Activated CD8-positive, alpha-beta memory T cell treated with anti-CD3 and anti-CD28 coated beads, Interleukin-2, amount 50 U/mL, for 24 hours (primary cell): ENCODE data around the gene METTL3.
"Not testable (repeated sequence)": the region's sequence is repeated elsewhere in the genome, so short reads cannot be mapped to it uniquely, and the experiment has no call there.

ENCODE experiments used
- DNase-seq: peaks from one replicate; pipeline ENCODE4 v3.0.0-alpha.2; 2020; ENCODE audit errors: extremely low read depth

METTL3 gene

GRCh38 chr14:21510735-21511657 lies at the start of gene METTL3:
METTL3 (minus strand) TSS chr14:21511340; CDS start chr14:21511223, 117 bp downstream.
- DNase-seq, result peak; percentile 88

DNA sequence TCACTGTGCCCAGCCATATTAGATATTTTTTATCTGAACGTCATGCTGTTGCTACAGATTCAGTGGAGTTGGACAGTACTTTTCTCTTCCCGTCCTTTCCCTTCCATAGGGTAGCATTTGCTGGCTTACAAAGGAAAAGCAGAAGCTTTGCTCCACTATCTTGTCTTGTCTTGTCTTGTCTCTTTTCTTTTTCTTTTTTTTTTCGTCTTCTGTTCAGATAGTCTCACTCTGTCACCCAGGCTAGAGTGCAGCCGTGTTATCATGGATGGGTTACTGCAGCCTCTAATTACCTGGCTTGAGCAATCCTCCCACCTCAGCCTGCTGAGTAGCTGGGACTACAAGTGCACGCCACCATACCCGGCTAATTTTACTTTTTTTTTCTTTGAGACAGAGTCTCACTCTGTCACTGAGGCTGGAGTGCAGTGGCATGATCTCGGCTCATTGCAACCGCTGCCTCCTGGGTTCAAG lies 47.6 kb upstream of the METTL3 start:
- no peak for DNase-seq

DNA sequence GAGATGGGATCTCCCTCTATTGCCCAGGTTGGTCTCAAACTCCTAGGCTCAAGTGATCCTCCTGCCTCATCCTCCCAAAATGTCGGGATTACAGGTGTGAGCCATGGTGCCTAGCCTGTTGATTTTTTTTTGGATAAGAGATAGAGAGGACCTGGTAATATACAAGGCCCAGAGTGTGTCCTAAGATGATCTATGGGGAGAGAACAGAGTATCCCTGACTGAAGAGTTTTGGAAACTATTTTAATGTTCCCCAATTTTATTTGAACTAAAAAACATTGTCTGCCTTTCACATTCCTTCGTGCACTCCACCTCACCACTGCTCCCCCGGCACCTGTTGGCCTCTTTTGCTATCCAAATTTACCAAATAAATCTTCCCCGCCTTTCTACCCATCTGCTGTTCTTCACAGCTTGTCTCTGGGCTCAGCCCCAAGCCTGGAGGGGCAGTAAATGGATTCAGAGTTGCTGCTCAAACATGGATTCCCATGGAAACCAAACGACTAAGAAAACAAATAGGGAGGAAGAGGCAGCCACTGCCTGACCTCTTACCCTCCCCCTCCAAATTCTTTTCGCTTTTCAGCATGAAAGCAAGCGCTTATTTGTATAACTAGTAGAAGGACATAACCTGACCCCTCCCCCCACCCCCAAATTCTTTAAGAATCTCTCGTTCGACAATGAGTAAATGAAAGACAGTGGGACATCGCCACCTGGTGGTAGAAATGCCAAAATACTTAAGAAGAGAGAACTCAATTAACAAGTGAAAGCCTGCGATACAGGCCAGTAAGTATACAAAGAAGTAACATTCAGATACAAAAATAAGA lies 46.2 kb upstream of the METTL3 start:
- DNase-seq, result peak; percentile 48

DNA sequence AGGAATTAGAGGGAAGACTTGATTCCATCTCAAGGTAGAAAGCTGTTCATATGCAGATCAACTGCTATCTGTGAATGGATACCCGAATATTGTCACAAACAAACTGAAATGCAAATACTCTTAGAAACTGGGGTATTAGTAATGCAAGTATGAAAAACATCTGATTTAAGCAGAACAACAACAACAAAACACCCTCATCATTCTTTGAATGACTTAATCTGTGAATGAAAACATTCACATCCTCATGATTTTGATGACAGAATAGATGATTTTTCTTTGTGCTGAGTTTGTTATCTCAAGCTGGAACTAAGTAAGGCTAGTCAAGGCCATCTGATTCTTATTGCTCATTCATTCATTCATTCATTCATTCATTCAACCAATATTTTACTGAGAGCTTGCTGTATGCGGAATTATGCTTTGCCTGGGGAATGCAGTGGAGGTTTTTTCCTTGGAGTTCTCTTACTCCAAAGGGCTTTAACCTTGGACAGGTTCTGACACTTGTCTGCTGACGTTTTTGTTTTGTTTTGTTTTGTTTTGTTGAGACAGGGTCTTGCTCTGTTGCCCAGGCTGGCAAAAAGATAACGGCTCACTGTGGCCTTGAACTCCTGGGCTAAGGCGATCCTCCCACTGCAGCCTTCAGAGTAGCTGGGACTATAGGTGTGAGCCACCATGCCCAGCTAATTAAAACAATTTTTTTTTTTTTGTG lies 45.4 kb upstream of the METTL3 start:
- no peak for DNase-seq

GRCh38 chr14:21553266-21553665 lies 42.1 kb upstream of the METTL3 start:
- no peak for DNase-seq

DNA sequence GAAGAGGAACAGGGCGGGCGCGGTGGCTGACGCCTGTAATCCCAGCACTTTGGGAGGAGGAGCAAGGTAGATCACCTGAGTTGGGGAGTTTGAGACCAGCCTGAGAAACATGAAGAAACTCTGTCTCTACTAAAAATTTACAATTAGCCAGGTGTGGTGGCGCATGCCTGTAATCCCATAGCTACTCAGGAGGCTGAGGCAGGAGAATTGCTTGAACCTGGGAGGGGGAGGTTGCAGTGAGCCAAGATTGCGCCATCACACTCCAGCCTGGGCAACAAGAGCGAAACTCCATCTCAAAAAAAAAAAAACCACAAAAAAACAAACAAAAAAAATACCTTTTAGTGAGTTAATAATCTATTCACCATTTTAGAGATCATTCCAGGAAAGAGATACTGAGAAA lies 33.4 kb upstream of the METTL3 start:
- not testable (repeated sequence) for DNase-seq

- no peak for DNase-seq
Observed at GRCh38 chr14:21543963-21544362, 32.8 kb upstream of the METTL3 start.

- DNase-seq, result no peak
Observed at GRCh38 chr14:21543521-21543960, 32.4 kb upstream of the METTL3 start.

- DNase-seq, result no peak
Observed at GRCh38 chr14:21541413-21542074, 30.4 kb upstream of the METTL3 start.

GRCh38 chr14:21539189-21539940 lies 28.2 kb upstream of the METTL3 start:
- no peak for DNase-seq

DNA sequence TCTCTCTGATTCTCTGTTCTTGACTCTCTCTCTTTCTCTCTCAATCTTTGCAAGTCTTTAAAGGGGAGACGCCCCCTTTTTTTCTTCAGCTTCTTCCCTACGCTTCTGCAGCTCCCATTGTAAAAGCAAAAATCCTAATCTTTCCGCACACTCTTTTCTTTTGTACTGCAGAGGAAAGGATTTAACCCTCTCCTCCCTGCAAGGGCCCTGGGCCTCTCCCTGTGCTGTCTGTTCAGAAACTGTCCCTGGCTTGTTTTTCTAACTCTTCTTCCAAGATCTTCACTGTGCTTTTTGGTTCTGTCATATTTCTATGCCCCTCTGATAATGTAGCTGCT lies 25.9 kb upstream of the METTL3 start:
- no peak for DNase-seq

GRCh38 chr14:21536418-21537089 lies 25.4 kb upstream of the METTL3 start:
- DNase-seq, result no peak

DNA sequence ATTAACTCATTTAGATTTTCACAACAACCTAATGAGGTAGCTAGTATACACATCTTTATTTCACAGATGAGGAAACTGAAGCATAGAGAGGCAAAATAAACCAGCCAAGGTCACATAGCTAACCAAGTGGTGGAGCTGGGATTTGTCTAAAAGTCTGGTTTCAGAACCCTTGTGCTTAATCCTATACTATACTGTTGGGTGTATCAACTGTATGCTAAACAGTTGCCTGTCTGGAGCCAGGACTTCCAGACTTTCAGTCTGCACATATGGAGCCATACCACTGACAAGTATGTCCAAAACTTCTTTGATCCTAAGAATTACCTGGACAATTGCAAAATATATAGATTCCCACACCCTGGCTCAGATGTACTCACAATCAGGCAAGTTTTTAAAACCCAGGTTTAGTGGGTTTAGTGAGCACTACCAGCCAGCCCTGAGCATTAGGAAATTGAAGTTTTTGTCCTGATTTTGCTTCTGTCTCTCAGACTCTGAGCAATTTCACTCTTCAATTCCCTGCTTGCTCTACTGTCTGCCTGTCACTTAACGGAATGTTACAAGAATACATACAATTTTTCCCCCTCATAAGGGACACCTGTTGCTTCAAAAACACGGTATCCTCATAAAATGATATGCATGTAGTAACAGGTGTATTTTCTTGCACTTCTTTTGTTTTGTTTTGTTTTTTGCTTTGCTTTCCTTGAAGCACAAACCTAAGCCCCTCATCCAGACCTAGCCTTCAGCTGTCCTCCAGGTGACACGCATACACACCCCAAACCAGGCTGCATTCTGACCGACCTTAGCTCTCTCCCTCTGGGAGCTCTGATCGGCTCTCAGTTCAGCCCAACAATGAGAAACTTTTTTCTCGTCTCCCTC lies 24.6 kb upstream of the METTL3 start:
- DNase-seq, result no peak

GRCh38 chr14:21534576-21534975 lies 23.4 kb upstream of the METTL3 start:
- DNase-seq, result no peak

DNA sequence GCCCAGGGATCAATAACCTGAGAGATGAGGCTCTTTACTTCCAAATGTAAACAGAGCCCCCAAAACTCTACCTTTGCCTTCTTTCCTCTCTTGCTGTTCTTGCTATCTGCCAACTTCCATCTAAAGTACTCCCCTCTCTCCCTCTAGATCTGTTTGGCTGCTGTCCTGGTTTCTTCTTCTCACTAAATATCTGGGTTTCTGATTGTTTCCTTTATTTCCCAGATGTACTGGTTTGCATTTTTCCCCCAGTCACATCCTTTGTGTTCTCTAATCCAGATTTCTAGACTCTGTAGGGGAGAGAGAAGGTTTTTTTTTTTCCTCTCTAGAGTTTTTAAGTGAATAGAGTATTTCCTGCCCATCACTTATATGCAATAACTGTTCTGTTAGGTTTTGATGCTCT lies 22.2 kb upstream of the METTL3 start:
- DNase-seq, result no peak

DNA sequence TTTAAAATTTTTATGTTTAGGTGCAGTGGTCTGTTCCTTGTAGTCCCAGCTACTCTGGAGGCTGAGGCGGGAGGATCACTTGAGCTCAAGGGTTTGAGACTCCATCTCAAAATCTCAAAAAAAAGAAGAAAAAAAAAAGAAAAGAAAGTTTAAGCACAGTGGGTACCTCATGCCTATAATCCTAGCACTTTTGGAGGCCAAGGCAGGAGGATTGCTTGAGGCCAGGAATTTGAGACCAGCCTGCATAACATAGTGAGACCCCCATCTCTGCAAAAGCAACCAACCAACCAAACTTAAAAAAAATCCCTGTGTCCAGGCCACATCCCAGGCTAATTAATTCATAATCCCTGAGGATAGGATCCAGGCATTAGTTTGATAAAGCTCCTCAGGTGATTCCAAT lies 18.4 kb upstream of the METTL3 start:
- DNase-seq, result no peak

GRCh38 chr14:21528381-21529348 lies 17.5 kb upstream of the METTL3 start:
- DNase-seq, result no peak

GRCh38 chr14:21527318-21527679 lies 16.2 kb upstream of the METTL3 start:
- no peak for DNase-seq
